Esophagus (tissue), 2 donors: ENCODE results near the gene ZDHHC14. TPM values are rescaled to one million over a fixed set of nuclear protein-coding genes. Genes with fewer than 3 reads are reported as not detected.

Source experiments
- H3K27ac ChIP-seq, 2 donors: one replicate each; pipeline ENCODE4 v1.5.1; 2013; ENCODE audit warnings: low read depth in 2 of 2, mild to moderate bottlenecking in 2 of 2, inconsistent platforms in 1 of 2, low read length in 1 of 2, moderate library complexity in 1 of 2
- H3K27me3 ChIP-seq, 2 donors: one replicate each; pipeline ENCODE4 v1.6.1; 2013; ENCODE audit warnings: low read length in 2 of 2, control low read depth in 1 of 2, mild to moderate bottlenecking in 1 of 2; ENCODE audit not compliant: insufficient read depth in 2 of 2, control insufficient read depth in 1 of 2
- H3K36me3 ChIP-seq, 2 donors: one replicate each; pipeline ENCODE4 v1.6.1; 2013; ENCODE audit warnings: low read length in 1 of 2; ENCODE audit not compliant: control insufficient read depth in 2 of 2, insufficient read depth in 2 of 2
- H3K4me1 ChIP-seq, 2 donors: one replicate each; pipeline ENCODE4 v1.6.1; 2013; ENCODE audit warnings: low read length in 1 of 2; ENCODE audit not compliant: control insufficient read depth in 2 of 2, insufficient read depth in 2 of 2
- H3K4me3 ChIP-seq, 2 donors: one replicate each; pipeline ENCODE4 v1.5.1; 2013; ENCODE audit warnings: low read length in 2 of 2, mild to moderate bottlenecking in 2 of 2, low read depth in 1 of 2, moderate library complexity in 1 of 2
- H3K9me3 ChIP-seq, 2 donors: one replicate each; pipeline ENCODE4 v1.6.1; 2013; ENCODE audit warnings: mild to moderate bottlenecking in 2 of 2, low read depth in 1 of 2, low read length in 1 of 2, moderate library complexity in 1 of 2; ENCODE audit not compliant: control insufficient read depth in 2 of 2, insufficient read depth in 1 of 2
- WGBS, 2 donors: extraction: QIAGEN DNeasy Blood & Tissue Kit; methylation state at CpG; one replicate each; pipeline ENCODE4 v1.1.7; 2013; 5-methylcytosine and 5-hydroxymethylcytosine counted together
- polyA plus RNA-seq, 2 donors: library from polyadenylated mRNA; stranded (reverse); fragments of 200-250 nt; gene quantifications; one replicate each; pipeline ENCODE4 v1.2.3, GENCODE V29; 2013
- donor health status: healthy with polysubstance abuse.
- donor health status: Bipolar disorder and iron deficiency.

ZDHHC14 gene
- polyA plus RNA-seq, 2 donors: 2.9 to 3.7 TPM

GRCh38 chr6:157481865-157482249, 100.9 kb downstream of the ZDHHC14 start:
- Histone ChIP-seq H3K36me3 (no peaks in the 10 kb centered on the region), H3K4me3 (no peak overlapping the region), H3K4me1 (peaks cover 0 to 4% of the 10 kb centered on the region in 2 donors), H3K27ac (no peak overlapping the region), H3K27me3 (peaks cover 0 to 3% of the 10 kb centered on the region in 2 donors), H3K9me3 (no peaks in the 10 kb centered on the region)
- WGBS, 2 donors: 80 to 83% methylated on average over 4 of the region's 4 CpGs

GRCh38 chr6:157483770-157484169, 102.8 kb downstream of the ZDHHC14 start:
- peaks cover 0 to 3% of the 10 kb centered on the region in 2 donors for H3K27me3 ChIP-seq
- WGBS, 2 donors: 96 to 99% methylated on average over 3 of the region's 3 CpGs
- no peaks in the 10 kb centered on the region for H3K9me3 ChIP-seq
- H3K36me3 ChIP-seq: no peaks in the 10 kb centered on the region
- H3K27ac ChIP-seq: no peak overlapping the region
- H3K4me3 ChIP-seq: no peak overlapping the region
- H3K4me1 ChIP-seq: peaks cover 0 to 4% of the 10 kb centered on the region in 2 donors

- Histone ChIP-seq H3K27me3 (peaks cover 0 to 3% of the 10 kb centered on the region in 2 donors), H3K36me3 (no peaks in the 10 kb centered on the region), H3K4me1 (peaks cover 0 to 4% of the 10 kb centered on the region in 2 donors), H3K9me3 (no peaks in the 10 kb centered on the region), H3K27ac (no peak overlapping the region), H3K4me3 (no peak overlapping the region)
- WGBS, 2 donors: 91 to 93% methylated on average over 10 of the region's 10 CpGs
These were observed 103.2 kb downstream of the ZDHHC14 start for GRCh38 chr6:157484181-157484580.

- no peaks in the 10 kb centered on the region for H3K9me3 ChIP-seq
- no peaks in the 10 kb centered on the region for H3K36me3 ChIP-seq
- H3K4me3 ChIP-seq: no peak overlapping the region
- 56 to 61% methylated on average over 5 of the region's 5 CpGs for WGBS, 2 donors
- H3K4me1 ChIP-seq: peaks cover 0 to 4% of the 10 kb centered on the region in 2 donors
- H3K27ac ChIP-seq: no peak overlapping the region
- H3K27me3 ChIP-seq: peaks cover 0 to 3% of the 10 kb centered on the region in 2 donors
These were observed 105.6 kb downstream of the ZDHHC14 start for GRCh38 chr6:157486572-157486971.

- 65 to 80% methylated on average over 8 of the region's 8 CpGs for WGBS, 2 donors
- H3K27me3 ChIP-seq: peaks cover 0 to 3% of the 10 kb centered on the region in 2 donors
- H3K36me3 ChIP-seq: no peaks in the 10 kb centered on the region
- no peaks in the 10 kb centered on the region for H3K9me3 ChIP-seq
- H3K4me1 ChIP-seq: peaks cover 0 to 4% of the 10 kb centered on the region in 2 donors
- H3K4me3 ChIP-seq: no peak overlapping the region
- H3K27ac ChIP-seq: no peak overlapping the region
These were observed 106.3 kb downstream of the ZDHHC14 start for GRCh38 chr6:157487110-157487773.

GRCh38 chr6:157488058-157488457, 107.1 kb downstream of the ZDHHC14 start:
- H3K27me3 ChIP-seq: peaks cover 0 to 3% of the 10 kb centered on the region in 2 donors

GRCh38 chr6:157488716-157489118, 107.7 kb downstream of the ZDHHC14 start:
- H3K27me3 ChIP-seq: peaks cover 0 to 3% of the 10 kb centered on the region in 2 donors
- no peaks in the 10 kb centered on the region for H3K36me3 ChIP-seq
- WGBS, 2 donors: 75% methylated on average over 12 of the region's 12 CpGs
- H3K9me3 ChIP-seq: no peaks in the 10 kb centered on the region
- no peak overlapping the region for H3K4me3 ChIP-seq
- no peak overlapping the region for H3K27ac ChIP-seq
- H3K4me1 ChIP-seq: peaks cover 0 to 4% of the 10 kb centered on the region in 2 donors

More at GRCh38 chr6:157488058-157488457, 107.1 kb downstream of the ZDHHC14 start:
- H3K9me3 ChIP-seq: no peaks in the 10 kb centered on the region
- WGBS, 2 donors: 49 to 54% methylated on average over 10 of the region's 10 CpGs
- no peaks in the 10 kb centered on the region for H3K36me3 ChIP-seq
- no peak overlapping the region for H3K27ac ChIP-seq
- no peak overlapping the region for H3K4me3 ChIP-seq
- H3K4me1 ChIP-seq: peaks cover 0 to 4% of the 10 kb centered on the region in 2 donors

- Histone ChIP-seq H3K27me3 (no peaks in the 10 kb centered on the region), H3K9me3 (no peaks in the 10 kb centered on the region), H3K4me1 (peaks cover 0 to 4% of the 10 kb centered on the region in 2 donors), H3K4me3 (no peak overlapping the region), H3K36me3 (no peaks in the 10 kb centered on the region), H3K27ac (no peak overlapping the region)
- 94 to 96% methylated on average over 16 of the region's 16 CpGs for WGBS, 2 donors
These were observed 109.8 kb downstream of the ZDHHC14 start for GRCh38 chr6:157490611-157491269.

GRCh38 chr6:157491571-157492232, 110.7 kb downstream of the ZDHHC14 start:
- H3K9me3 ChIP-seq: no peaks in the 10 kb centered on the region
- no peaks in the 10 kb centered on the region for H3K27me3 ChIP-seq
- no peak overlapping the region for H3K27ac ChIP-seq
- WGBS, 2 donors: 87 to 94% methylated on average over 19 to 20 of the region's 20 CpGs
- no peak overlapping the region for H3K4me3 ChIP-seq
- H3K36me3 ChIP-seq: no peaks in the 10 kb centered on the region
- H3K4me1 ChIP-seq: peaks cover 0 to 1% of the 10 kb centered on the region in 2 donors
